IMR-90 (cell line): ENCODE results near the gene TCP11X1.
"Not testable (repeated sequence)": the region's sequence is repeated elsewhere in the genome, so short reads cannot be mapped to it uniquely, and the experiment has no call there.

Source experiments
- CEBPB ChIP-seq: IDR thresholded peaks from 2 replicates; pipeline ENCODE4 v1.6.1; 2012; ENCODE audit warnings: low read depth, low read length, improper control_type of control experiment
- FOS ChIP-seq: fragments of 150-350 bp; IDR thresholded peaks from 2 replicates; pipeline ENCODE4 v1.6.1; 2016; ENCODE audit warnings: low read depth, low read length
- MXI1 ChIP-seq: IDR thresholded peaks from 2 replicates; pipeline ENCODE4 v1.6.1; 2012; ENCODE audit warnings: low read depth, mild to moderate bottlenecking, low read length, moderate library complexity, borderline replicate concordance
- POLR2A ChIP-seq: IDR thresholded peaks from 2 replicates; pipeline ENCODE4 v1.6.1; 2012; ENCODE audit warnings: mild to moderate bottlenecking, low read depth, low read length
- RAD21 ChIP-seq: IDR thresholded peaks from 2 replicates; pipeline ENCODE4 v1.6.1; 2012; ENCODE audit warnings: low read length, improper control_type of control experiment
- RCOR1 ChIP-seq: IDR thresholded peaks from 2 replicates; pipeline ENCODE4 v1.6.1; 2012; ENCODE audit warnings: mild to moderate bottlenecking, low read length, improper control_type of control experiment; ENCODE audit not compliant: insufficient replicate concordance
- RFX5 ChIP-seq: IDR thresholded peaks from 2 replicates; pipeline ENCODE4 v1.8.0; 2012; ENCODE audit warnings: low read depth, mild to moderate bottlenecking, low read length, moderate library complexity
- SMC3 ChIP-seq: fragments of 150-350 bp; IDR thresholded peaks from 2 replicates; pipeline ENCODE4 v1.6.1; 2016; ENCODE audit warnings: low read depth, mild to moderate bottlenecking, antibody characterized with exemption, low read length, moderate library complexity
- TF ChIP-seq, protein P1 (sequence below): conservative IDR thresholded peaks from 2 replicates; pipeline ENCODE4 v1.5.1; 2012; ENCODE audit warnings: mild to moderate bottlenecking, low read depth, low read length, improper control_type of control experiment
- TF ChIP-seq, protein P2 (sequence below): fragments of 150-350 bp; IDR thresholded peaks from 2 replicates; pipeline ENCODE4 v1.6.1; 2017; ENCODE audit warnings: mild to moderate bottlenecking, antibody characterized with exemption, low read length, low read depth
- TF ChIP-seq, protein P3 (sequence below): fragments of 150-350 bp; IDR thresholded peaks from 2 replicates; pipeline ENCODE4 v1.6.1; 2016; ENCODE audit warnings: low read depth, mild to moderate bottlenecking, low read length, moderate library complexity, borderline replicate concordance

- TF ChIP-seq, protein P1, sequence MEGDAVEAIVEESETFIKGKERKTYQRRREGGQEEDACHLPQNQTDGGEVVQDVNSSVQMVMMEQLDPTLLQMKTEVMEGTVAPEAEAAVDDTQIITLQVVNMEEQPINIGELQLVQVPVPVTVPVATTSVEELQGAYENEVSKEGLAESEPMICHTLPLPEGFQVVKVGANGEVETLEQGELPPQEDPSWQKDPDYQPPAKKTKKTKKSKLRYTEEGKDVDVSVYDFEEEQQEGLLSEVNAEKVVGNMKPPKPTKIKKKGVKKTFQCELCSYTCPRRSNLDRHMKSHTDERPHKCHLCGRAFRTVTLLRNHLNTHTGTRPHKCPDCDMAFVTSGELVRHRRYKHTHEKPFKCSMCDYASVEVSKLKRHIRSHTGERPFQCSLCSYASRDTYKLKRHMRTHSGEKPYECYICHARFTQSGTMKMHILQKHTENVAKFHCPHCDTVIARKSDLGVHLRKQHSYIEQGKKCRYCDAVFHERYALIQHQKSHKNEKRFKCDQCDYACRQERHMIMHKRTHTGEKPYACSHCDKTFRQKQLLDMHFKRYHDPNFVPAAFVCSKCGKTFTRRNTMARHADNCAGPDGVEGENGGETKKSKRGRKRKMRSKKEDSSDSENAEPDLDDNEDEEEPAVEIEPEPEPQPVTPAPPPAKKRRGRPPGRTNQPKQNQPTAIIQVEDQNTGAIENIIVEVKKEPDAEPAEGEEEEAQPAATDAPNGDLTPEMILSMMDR = not testable (repeated sequence)
- not testable (repeated sequence) for TF ChIP-seq RAD21, CEBPB, SMC3, POLR2A, FOS, RFX5, MXI1, RCOR1
- TF ChIP-seq, protein P2, sequence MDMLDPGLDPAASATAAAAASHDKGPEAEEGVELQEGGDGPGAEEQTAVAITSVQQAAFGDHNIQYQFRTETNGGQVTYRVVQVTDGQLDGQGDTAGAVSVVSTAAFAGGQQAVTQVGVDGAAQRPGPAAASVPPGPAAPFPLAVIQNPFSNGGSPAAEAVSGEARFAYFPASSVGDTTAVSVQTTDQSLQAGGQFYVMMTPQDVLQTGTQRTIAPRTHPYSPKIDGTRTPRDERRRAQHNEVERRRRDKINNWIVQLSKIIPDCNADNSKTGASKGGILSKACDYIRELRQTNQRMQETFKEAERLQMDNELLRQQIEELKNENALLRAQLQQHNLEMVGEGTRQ = not testable (repeated sequence)
- TF ChIP-seq, protein P3, sequence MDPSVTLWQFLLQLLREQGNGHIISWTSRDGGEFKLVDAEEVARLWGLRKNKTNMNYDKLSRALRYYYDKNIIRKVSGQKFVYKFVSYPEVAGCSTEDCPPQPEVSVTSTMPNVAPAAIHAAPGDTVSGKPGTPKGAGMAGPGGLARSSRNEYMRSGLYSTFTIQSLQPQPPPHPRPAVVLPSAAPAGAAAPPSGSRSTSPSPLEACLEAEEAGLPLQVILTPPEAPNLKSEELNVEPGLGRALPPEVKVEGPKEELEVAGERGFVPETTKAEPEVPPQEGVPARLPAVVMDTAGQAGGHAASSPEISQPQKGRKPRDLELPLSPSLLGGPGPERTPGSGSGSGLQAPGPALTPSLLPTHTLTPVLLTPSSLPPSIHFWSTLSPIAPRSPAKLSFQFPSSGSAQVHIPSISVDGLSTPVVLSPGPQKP = not testable (repeated sequence)
Observed at GRCh38 chrX:102240265-102240664, 25.2 kb downstream of the TCP11X1 start.
